CD4-positive, alpha-beta T cell treated with Interleukin-6 at 100 ng/mL for 8 hours (primary cell): Measurements from ENCODE around the gene N4BP2L2.

ENCODE experiments used
- DNase-seq: peaks from one replicate; pipeline ENCODE4 v3.0.0-alpha.2; 2020; ENCODE audit warnings: mixed read lengths, low spot score

The N4BP2L2 gene

GRCh38 chr13:32528358-32528757 lies 10.2 kb downstream of the N4BP2L2 start:
- DNase-seq = no peak

DNA sequence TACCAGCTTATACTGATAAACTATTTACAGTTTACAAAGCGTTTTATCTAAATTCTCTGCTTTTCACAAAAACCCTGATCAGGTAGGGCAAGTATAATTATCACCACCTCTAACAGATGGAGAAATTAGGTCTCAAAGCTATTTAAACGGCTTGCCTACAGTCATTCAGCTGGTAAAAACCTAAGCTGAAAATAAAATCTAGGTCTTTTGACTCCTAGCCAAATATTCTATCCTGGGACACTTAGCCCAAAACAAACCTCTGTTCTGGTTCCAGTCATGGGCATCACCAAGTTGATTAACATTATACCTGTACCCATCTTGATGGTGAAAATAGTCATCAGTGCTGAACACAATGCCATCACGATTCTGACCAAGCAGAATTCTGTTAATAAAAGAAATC lies 11.4 kb downstream of the N4BP2L2 start:
- DNase-seq = no peak

GRCh38 chr13:32525766-32526165 lies 12.8 kb downstream of the N4BP2L2 start:
- no peak for DNase-seq

DNA sequence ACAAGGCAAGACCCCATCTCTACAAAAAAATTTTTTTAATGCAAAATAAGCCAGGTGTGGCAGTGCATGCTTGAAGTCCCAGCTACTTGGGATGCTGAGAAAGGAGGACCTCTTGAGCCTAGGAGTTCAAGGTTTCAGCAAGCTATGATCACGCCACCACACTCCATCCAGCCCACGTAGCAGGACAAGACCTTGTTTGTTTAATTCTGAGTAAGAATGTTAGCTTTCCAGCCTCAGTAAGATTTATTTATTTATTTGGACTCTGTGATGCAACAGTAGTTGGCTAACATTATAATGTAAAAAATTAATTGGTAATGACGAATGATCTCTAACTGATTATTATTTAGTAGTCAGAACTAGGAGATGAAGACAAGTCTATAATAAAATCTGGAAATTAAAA lies 23.3 kb downstream of the N4BP2L2 start:
- no peak for DNase-seq

GRCh38 chr13:32511482-32511881 lies 27.1 kb downstream of the N4BP2L2 start:
- no peak for DNase-seq

- no peak for DNase-seq
Measured at GRCh38 chr13:32504876-32505275, 33.7 kb downstream of the N4BP2L2 start.

DNA sequence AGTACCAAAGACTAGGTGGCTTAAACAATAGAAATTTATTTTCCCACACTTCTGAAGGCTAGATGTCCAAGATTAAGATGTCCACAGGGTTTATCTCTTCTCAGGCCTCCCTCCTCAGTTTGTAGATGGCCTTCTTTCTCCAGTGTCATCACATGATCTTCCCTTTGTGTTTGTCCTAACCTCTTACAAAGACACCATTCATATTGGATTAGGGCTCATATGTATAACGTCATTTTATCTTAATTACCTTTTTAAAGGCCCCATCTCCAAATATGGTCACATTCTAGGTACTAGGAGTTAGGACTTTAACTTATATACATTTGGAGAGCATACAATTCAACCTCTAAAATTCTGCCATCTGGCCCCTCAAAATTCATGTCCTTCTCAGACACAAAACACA lies 34.3 kb downstream of the N4BP2L2 start:
- DNase-seq = no peak

- DNase-seq = no peak
Measured at GRCh38 chr13:32503727-32504126, 34.9 kb downstream of the N4BP2L2 start.

DNA sequence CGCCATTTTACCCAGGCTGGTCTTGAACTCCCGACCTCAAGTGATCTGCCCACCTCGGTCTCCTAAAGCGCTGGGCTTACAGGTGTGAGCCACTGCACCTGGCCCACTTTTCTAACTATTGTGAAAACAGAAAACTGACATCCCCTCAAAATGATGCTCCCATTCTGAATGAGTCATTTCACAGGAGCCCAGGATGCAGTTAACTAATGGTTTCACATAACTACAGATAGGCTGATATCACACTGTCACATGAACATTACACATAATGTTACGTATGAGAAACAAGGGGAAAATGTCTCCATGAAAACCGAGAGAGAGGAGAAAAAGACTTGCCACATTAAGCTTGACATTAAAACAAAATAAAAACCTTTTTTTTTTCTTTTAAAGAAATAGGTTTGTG lies 37.5 kb downstream of the N4BP2L2 start:
- no peak for DNase-seq

GRCh38 chr13:32499538-32500210 lies 38.9 kb downstream of the N4BP2L2 start:
- no peak for DNase-seq

GRCh38 chr13:32497589-32497988 lies 41.0 kb downstream of the N4BP2L2 start:
- no peak for DNase-seq

- no peak for DNase-seq
Measured at GRCh38 chr13:32496599-32497160, 41.9 kb downstream of the N4BP2L2 start.

DNA sequence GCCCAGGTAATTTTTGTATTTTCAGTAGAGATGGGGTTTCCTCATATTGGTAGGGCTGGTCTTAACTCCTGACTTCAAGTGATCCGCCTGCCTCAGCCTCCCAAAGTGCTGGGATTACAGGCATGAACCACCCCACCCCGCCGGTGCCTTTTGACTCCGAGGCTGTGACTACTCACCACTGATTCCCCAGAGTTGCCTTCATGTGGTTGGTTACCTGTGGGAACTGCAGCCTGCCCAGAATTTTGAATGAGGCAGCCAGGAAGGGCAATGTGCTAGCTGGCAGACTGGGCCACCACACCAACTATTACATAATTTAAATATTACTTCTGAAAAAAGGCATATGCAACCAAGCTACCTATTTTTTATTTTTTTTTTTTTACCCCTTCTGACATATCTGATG lies 42.8 kb downstream of the N4BP2L2 start:
- DNase-seq = no peak

- DNase-seq = no peak
Measured at GRCh38 chr13:32495429-32495828, 43.2 kb downstream of the N4BP2L2 start.

DNA sequence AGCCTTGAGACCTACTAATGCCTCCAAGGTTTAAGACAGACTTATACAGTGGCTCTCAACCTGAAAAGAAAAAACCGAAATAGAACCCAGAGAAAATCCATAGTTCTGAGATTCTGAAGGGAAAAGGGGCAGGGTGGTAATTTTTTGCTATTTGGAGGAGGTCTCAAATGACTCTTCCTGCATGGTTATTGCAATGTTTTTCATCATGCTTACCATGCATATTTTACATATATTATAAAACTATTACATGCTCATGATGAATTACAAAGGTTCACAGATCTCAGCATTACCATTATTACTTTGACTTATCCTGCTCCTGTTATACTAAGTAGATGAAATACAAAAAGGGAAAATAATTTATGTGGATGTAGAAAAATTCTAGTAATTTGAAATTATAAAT lies 47.6 kb downstream of the N4BP2L2 start:
- DNase-seq = no peak

GRCh38 chr13:32476892-32477291 lies 61.7 kb downstream of the N4BP2L2 start:
- no peak for DNase-seq

DNA sequence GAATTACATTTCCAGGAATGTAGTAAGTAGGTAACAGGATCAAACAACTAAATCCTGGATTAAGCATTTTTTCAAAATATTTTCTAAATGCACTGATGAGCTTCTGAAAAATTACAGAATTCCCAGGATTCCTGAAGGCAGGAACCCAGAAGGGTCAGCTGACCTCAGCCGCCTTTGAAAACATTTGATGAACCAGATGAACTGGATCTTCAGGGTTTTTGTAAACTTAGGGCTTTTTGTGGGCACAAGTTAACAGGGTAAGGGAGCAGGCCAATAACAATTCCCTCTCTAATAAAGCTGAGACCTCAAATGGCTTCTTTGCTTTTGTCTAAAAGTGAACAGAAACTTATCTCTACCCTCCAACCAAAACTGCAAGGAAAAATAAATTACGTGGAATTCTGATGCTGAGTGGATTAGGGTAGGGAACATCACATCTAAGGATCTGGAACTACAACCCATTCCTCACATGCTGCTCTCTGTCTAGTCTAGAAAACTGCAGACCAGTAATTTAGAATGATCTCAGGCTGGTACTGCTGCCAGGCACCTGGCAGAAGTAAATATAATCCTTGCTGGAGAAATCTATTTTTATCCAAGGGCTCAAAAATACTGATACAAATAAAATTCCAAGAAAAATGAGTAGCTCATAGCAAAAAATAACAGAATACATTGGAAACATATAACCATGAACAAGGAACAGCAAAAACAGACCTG lies 62.4 kb downstream of the N4BP2L2 start:
- no peak for DNase-seq

- no peak for DNase-seq
Measured at GRCh38 chr13:32474999-32475792, 63.4 kb downstream of the N4BP2L2 start.

DNA sequence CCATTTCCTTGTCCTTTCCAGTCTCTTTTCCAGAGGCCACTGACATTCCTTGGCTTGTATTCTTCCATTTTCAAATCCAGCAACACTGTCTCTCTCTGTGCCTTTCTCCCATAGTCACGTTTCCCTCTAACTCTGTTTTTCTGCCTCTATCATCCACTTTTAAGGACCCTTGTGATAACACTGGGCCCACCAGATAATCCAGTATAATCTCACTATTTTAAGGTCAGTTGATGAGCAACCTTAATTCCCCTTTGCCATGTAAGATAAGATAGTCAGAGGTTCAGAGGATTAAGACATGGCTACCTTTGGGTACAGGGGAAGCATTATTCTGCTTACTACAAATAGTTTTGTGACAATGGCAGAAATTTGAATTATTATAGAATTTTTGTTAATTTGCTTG lies 64.9 kb downstream of the N4BP2L2 start:
- DNase-seq = no peak

DNA sequence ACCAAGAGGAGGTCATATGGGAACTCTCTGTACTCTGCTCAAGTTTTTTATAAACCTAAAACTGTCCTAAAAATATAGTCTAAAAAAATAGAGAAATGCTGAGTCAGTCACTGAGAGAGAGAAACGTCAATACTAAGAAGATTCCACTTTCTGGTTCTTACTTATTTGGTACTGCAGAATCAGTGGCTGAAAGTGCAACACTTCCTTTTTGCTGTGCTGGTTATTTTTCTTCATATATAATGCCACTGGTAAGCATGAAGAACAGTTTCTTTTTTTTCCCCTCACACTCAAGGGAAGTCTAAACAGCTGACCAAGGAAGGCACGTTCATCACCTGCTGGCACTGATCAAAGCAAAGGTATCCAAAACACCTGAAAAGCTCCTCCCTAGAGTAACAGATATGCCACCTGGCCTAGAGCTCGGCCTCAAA lies 66.4 kb downstream of the N4BP2L2 start:
- DNase-seq = no peak

GRCh38 chr13:32471187-32471922 lies 67.2 kb downstream of the N4BP2L2 start:
- DNase-seq = no peak
